DOHH2 (cell line): ENCODE measurements around the gene SMOC2.

Source experiments
- H3F3A ChIP-seq: fragments of 200-600 bp; sonication (generic), shearing (Covaris generic); 2 replicates; pipeline ENCODE4 v1.6.0; 2016; ENCODE audit warnings: antibody characterized with exemption, mild to moderate bottlenecking; ENCODE audit not compliant: control insufficient read depth, insufficient read depth
- H3K27ac ChIP-seq: fragments of 200-600 bp; sonication (generic); 2 replicates; pipeline ENCODE4 v1.5.1; 2014; ENCODE audit warnings: low read depth, mild to moderate bottlenecking, low read length, moderate library complexity
- H3K27me3 ChIP-seq: fragments of 200-600 bp; sonication (generic); 2 replicates; pipeline ENCODE4 v1.6.1; 2014; ENCODE audit warnings: mild to moderate bottlenecking, low read length, mixed read lengths; ENCODE audit not compliant: control insufficient read depth
- H3K36me3 ChIP-seq: fragments of 200-600 bp; sonication (generic); 2 replicates; pipeline ENCODE4 v1.6.1; 2014; ENCODE audit warnings: mild to moderate bottlenecking, low read length, moderate library complexity, mixed read lengths; ENCODE audit not compliant: control insufficient read depth
- H3K4me1 ChIP-seq: fragments of 200-600 bp; sonication (generic); 2 replicates; pipeline ENCODE4 v1.6.1; 2014; ENCODE audit warnings: mild to moderate bottlenecking, low read length, mixed read lengths; ENCODE audit not compliant: control insufficient read depth
- H3K4me2 ChIP-seq: fragments of 200-600 bp; sonication (generic); 2 replicates; pipeline ENCODE4 v1.6.0; 2014; ENCODE audit warnings: mild to moderate bottlenecking, low read length, moderate library complexity
- H3K4me3 ChIP-seq: fragments of 200-600 bp; sonication (generic); 2 replicates; pipeline ENCODE4 v1.5.1; 2014; ENCODE audit warnings: mild to moderate bottlenecking, low read length, mixed read lengths
- H3K79me2 ChIP-seq: fragments of 200-600 bp; sonication (generic); 2 replicates; pipeline ENCODE4 v1.6.1; 2014; ENCODE audit warnings: mild to moderate bottlenecking, low read length, mixed read lengths; ENCODE audit not compliant: control insufficient read depth
- H3K9me2 ChIP-seq: fragments of 200-600 bp; sonication (generic); replicated peaks from 2 replicates; pipeline ENCODE4 v1.6.1; 2014; ENCODE audit warnings: mild to moderate bottlenecking, low read length, mixed read lengths; ENCODE audit not compliant: control insufficient read depth
- H3K9me3 ChIP-seq: fragments of 200-600 bp; sonication (generic); 2 replicates; pipeline ENCODE4 v1.6.1; 2014; ENCODE audit warnings: antibody characterized with exemption, low read length, mixed read lengths; ENCODE audit not compliant: control insufficient read depth, insufficient read depth
- H4K20me1 ChIP-seq: fragments of 200-600 bp; sonication (generic); 2 replicates; pipeline ENCODE4 v1.6.0; 2014; ENCODE audit warnings: low read depth, mild to moderate bottlenecking, antibody characterized with exemption, low read length, moderate library complexity; ENCODE audit not compliant: control insufficient read depth, insufficient read depth
- EZH2phosphoT487 ChIP-seq: fragments of 200-600 bp; sonication (generic); IDR thresholded peaks from 2 replicates; pipeline ENCODE4 v1.6.1; 2017; ENCODE audit warnings: borderline replicate concordance, mild to moderate bottlenecking, antibody characterized with exemption, low read length, moderate library complexity, mixed read lengths
- TF ChIP-seq, protein P1 (sequence below): fragments of 200-600 bp; sonication (generic); IDR thresholded peaks from one replicate; pipeline ENCODE4 v1.5.1; 2014; ENCODE audit warnings: antibody characterized with exemption, mild to moderate bottlenecking, low read depth, low read length; ENCODE audit not compliant: poor library complexity, severe bottlenecking

SMOC2 gene

DNA sequence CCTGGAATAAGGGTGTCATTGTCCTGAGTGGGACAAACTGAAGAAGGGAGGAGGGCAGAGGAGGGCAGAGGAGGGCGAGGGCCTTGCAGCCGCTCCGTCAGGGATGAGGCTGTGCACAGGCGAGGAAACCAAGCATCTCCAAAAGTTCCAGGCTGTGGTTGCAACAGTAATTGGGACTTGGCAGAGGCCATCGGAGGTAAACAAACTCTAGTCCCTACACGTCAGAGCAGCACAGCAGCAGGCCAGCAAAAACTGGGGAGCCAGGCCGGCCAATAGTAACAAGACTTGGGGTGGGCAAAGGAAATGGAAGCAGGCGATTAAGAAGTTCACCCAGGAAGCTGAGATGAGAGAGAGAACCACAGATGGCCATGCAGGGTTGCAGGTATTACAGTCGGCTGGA lies 142.8 kb downstream of the SMOC2 start:
- no peak for TF ChIP-seq EZH2phosphoT487
- TF ChIP-seq, protein P1, sequence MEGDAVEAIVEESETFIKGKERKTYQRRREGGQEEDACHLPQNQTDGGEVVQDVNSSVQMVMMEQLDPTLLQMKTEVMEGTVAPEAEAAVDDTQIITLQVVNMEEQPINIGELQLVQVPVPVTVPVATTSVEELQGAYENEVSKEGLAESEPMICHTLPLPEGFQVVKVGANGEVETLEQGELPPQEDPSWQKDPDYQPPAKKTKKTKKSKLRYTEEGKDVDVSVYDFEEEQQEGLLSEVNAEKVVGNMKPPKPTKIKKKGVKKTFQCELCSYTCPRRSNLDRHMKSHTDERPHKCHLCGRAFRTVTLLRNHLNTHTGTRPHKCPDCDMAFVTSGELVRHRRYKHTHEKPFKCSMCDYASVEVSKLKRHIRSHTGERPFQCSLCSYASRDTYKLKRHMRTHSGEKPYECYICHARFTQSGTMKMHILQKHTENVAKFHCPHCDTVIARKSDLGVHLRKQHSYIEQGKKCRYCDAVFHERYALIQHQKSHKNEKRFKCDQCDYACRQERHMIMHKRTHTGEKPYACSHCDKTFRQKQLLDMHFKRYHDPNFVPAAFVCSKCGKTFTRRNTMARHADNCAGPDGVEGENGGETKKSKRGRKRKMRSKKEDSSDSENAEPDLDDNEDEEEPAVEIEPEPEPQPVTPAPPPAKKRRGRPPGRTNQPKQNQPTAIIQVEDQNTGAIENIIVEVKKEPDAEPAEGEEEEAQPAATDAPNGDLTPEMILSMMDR: no peak
- Histone ChIP-seq H4K20me1 (no peaks in the 10 kb centered on the region), H3K4me2 (no peak overlapping the region), H3K27ac (no peak overlapping the region), H3K9me3 (peaks cover 8% of the 10 kb centered on the region; the same call in 1 of the 2 replicates), H3F3A (no peaks in the 10 kb centered on the region), H3K79me2 (no peaks in the 10 kb centered on the region), H3K4me3 (no peak overlapping the region), H3K27me3 (no peaks in the 10 kb centered on the region), H3K9me2 (no peaks in the 10 kb centered on the region), H3K36me3 (no peaks in the 10 kb centered on the region), H3K4me1 (no peaks in the 10 kb centered on the region)

DNA sequence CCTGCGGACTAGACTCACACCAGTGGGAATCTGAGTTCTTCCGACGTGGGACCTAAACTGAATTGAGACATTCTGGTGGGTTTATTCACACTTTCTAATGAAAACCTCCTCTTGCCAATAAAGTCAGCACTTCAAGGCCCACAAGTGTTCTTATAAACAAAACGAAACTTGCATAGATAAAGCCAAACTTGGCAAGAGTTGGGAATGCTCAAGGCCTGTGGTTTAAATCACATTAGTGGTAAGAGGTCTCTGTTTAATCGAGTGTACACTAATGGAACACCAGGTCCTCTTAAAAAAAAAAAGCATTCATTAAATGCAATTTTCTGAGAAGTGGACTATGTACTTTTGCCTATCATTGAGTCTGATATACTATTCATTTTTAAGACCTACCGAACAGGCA lies 143.3 kb downstream of the SMOC2 start:
- Histone ChIP-seq H3K36me3 (no peaks in the 10 kb centered on the region), H3K27me3 (no peaks in the 10 kb centered on the region), H4K20me1 (no peaks in the 10 kb centered on the region), H3K4me1 (no peaks in the 10 kb centered on the region), H3K4me3 (no peak overlapping the region), H3K27ac (no peak overlapping the region), H3K79me2 (no peaks in the 10 kb centered on the region), H3K9me2 (no peaks in the 10 kb centered on the region), H3K9me3 (peaks cover 8% of the 10 kb centered on the region; the same call in 1 of the 2 replicates), H3K4me2 (no peak overlapping the region), H3F3A (no peaks in the 10 kb centered on the region)
- no peak for TF ChIP-seq EZH2phosphoT487
- TF ChIP-seq, protein P1: no peak

DNA sequence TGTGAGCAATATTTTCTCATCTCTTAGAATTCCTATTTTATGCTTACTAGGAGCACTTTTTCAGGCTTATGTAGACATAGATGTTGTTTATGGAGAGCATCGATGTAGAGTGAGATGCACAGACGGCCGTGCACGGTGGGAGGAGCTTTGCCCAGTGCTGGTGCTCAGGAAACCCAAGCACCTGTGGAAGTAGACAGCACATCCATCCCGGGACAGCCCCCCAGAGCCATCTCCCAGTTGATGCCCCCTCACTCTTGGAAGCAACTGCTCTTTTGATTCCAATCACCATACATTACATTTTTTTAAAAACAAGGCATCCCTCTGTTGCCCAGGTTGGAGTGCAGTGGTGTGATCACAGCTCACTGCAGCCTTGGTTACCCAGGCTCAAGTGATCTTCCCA lies 143.7 kb downstream of the SMOC2 start:
- Histone ChIP-seq H3K27me3 (no peaks in the 10 kb centered on the region), H3F3A (no peaks in the 10 kb centered on the region), H4K20me1 (no peaks in the 10 kb centered on the region), H3K36me3 (no peaks in the 10 kb centered on the region), H3K9me2 (no peaks in the 10 kb centered on the region), H3K9me3 (peaks cover 8% of the 10 kb centered on the region; the same call in 1 of the 2 replicates), H3K4me1 (no peaks in the 10 kb centered on the region), H3K4me3 (no peak overlapping the region), H3K4me2 (no peak overlapping the region), H3K27ac (no peak overlapping the region), H3K79me2 (no peaks in the 10 kb centered on the region)
- TF ChIP-seq EZH2phosphoT487: no peak
- TF ChIP-seq, protein P1: no peak
